Measurements from ENCODE around the gene HMGB4. TPM values are rescaled to one million over a fixed set of nuclear protein-coding genes. Genes with fewer than 3 reads are reported as not detected.

HMGB4 gene
- total RNA-seq, 1 donor from 2014 or later: not detected

DNA sequence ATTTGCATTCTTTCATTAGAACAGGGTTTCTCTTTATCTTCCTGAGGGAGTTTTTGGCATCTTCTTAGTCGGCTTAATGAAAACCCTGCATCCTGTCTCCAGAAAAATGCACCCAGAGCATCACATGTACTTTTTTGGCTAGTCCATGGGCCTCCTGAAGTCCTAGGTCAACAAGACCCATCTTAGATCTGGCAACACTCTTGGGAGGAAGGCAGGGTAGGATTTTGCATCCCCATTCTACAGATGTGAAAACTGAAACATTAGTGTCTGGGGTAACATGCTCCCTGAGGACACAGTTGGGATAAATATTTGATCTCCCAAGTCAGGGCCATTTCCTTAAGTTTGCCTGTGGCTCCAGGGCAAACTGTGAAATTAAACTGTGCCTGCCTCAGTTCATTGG, 40.0 kb upstream of the HMGB4 start:
- TF ChIP-seq, protein P1, sequence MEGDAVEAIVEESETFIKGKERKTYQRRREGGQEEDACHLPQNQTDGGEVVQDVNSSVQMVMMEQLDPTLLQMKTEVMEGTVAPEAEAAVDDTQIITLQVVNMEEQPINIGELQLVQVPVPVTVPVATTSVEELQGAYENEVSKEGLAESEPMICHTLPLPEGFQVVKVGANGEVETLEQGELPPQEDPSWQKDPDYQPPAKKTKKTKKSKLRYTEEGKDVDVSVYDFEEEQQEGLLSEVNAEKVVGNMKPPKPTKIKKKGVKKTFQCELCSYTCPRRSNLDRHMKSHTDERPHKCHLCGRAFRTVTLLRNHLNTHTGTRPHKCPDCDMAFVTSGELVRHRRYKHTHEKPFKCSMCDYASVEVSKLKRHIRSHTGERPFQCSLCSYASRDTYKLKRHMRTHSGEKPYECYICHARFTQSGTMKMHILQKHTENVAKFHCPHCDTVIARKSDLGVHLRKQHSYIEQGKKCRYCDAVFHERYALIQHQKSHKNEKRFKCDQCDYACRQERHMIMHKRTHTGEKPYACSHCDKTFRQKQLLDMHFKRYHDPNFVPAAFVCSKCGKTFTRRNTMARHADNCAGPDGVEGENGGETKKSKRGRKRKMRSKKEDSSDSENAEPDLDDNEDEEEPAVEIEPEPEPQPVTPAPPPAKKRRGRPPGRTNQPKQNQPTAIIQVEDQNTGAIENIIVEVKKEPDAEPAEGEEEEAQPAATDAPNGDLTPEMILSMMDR (IDR thresholded peaks at IDR 0.05; ENCODE audit: unreplicated experiment): no peak
- Mint-ChIP-seq H3K4me1 (ENCODE audit: unreplicated experiment) (peaks cover 15% of the 10 kb centered on the region), H3K9me3 (ENCODE audit: unreplicated experiment) (peaks cover 3% of the 10 kb centered on the region), H3K4me3 (ENCODE audit: unreplicated experiment) (no peak overlapping the region), H3K36me3 (ENCODE audit: low read depth, unreplicated experiment) (peaks cover 5% of the 10 kb centered on the region), H3K27ac (ENCODE audit: unreplicated experiment) (no peak overlapping the region), H3K27me3 (ENCODE audit: unreplicated experiment) (peaks cover 5% of the 10 kb centered on the region)
- DNase-seq (ENCODE audit: low spot score): no peak

DNA sequence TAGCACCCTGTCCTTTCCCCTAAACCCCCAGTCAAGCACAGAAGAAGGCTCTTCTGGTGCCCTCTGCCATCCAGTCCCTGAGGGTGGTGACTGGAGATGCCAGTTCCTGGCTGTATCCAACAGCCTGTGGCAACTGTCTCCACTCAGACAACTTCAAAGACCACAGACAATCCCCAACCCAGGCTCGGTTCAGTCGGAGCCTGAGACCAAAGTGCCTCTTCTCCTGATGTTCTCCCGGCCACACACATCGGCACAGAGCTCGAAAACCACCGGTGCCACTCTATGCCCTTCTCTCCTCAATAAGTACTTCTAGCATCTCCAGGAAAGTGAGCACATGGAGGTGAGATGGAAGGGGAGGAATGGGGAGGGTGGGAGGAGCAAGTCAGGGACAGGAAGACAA, 39.6 kb upstream of the HMGB4 start:
- Mint-ChIP-seq H3K36me3 (ENCODE audit: low read depth, unreplicated experiment) (peaks cover 5% of the 10 kb centered on the region), H3K4me3 (ENCODE audit: unreplicated experiment) (no peak overlapping the region), H3K27me3 (ENCODE audit: unreplicated experiment) (peaks cover 5% of the 10 kb centered on the region), H3K4me1 (ENCODE audit: unreplicated experiment) (peaks cover 15% of the 10 kb centered on the region), H3K9me3 (ENCODE audit: unreplicated experiment) (peaks cover 6% of the 10 kb centered on the region), H3K27ac (ENCODE audit: unreplicated experiment) (no peak overlapping the region)
- TF ChIP-seq, protein P1 (IDR thresholded peaks at IDR 0.05; ENCODE audit: unreplicated experiment): no peak
- DNase-seq (ENCODE audit: low spot score): no peak

DNA sequence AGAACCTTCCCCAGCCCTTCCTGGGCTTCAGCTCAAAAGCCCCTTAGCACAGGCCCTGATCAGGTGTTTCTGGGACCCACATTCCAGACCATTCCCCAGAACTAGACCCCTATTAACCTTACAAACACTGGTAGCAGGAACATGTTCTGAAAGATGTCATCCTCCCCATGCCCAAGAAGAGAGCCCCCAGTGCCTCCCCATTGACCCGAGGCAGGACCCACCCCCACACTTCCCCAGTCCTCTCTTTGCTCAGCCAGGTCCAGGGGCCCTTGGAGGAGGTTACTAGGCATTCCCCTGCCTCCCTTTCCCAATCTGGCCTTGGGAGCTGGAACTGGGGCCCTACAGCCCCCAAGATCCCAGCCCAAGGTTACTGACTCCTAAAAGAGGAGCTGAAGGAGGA, 38.9 kb upstream of the HMGB4 start:
- H3K27ac Mint-ChIP-seq (ENCODE audit: unreplicated experiment): no peak overlapping the region
- TF ChIP-seq, protein P1 (IDR thresholded peaks at IDR 0.05; ENCODE audit: unreplicated experiment): no peak
- H3K27me3 Mint-ChIP-seq (ENCODE audit: unreplicated experiment): peaks cover 5% of the 10 kb centered on the region
- DNase-seq (ENCODE audit: low spot score): no peak
- H3K4me1 Mint-ChIP-seq (ENCODE audit: unreplicated experiment): peaks cover 15% of the 10 kb centered on the region
- H3K9me3 Mint-ChIP-seq (ENCODE audit: unreplicated experiment): peaks cover 6% of the 10 kb centered on the region
- peaks cover 5% of the 10 kb centered on the region for H3K36me3 Mint-ChIP-seq (ENCODE audit: low read depth, unreplicated experiment)
- no peak overlapping the region for H3K4me3 Mint-ChIP-seq (ENCODE audit: unreplicated experiment)

DNA sequence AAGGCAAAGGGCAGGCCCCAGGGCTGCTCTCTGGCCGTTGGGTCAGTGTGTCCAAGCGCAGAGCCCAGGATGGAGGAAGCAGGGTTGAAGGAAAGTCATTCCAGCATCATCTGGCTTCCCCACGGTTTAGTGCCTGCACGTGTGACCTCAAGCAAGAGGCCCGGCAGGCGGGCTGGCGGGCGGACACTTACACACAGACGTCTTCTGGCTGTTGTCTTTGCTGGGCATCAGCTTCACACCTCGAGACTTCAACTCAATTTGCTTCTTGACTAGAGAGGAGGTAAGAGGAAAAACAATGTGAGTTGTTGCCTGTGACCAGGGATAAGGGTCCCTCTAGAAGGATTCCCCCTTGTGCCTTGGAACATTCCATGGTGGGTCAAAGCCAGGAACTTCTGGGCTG, 38.4 kb upstream of the HMGB4 start:
- no peak for DNase-seq (ENCODE audit: low spot score)
- Mint-ChIP-seq H3K36me3 (ENCODE audit: low read depth, unreplicated experiment) (peaks cover 5% of the 10 kb centered on the region), H3K27ac (ENCODE audit: unreplicated experiment) (no peak overlapping the region), H3K4me3 (ENCODE audit: unreplicated experiment) (no peak overlapping the region), H3K27me3 (ENCODE audit: unreplicated experiment) (peaks cover 2% of the 10 kb centered on the region), H3K4me1 (ENCODE audit: unreplicated experiment) (peaks cover 12% of the 10 kb centered on the region), H3K9me3 (ENCODE audit: unreplicated experiment) (peaks cover 6% of the 10 kb centered on the region)
- TF ChIP-seq, protein P1 (IDR thresholded peaks at IDR 0.05; ENCODE audit: unreplicated experiment): no peak

DNA sequence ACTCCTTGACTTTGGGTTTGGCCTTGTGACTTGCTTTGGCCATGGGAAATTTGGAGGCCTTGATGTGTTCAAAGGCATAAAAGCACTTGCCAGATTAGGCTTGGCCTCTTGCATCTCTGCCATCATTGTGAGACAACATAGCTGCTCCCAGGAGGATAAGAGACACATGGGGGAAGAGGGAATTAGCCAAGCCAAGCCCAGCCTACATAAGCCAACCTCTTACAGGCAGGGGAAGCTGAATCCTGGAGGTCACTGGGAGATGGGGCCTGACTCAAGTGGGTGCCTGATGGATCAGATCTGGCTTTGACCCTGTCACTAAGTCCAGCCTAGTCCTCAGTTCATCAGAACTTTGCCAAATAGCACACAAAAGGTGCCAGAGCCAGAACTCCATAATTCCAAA, 37.6 kb upstream of the HMGB4 start:
- H3K27me3 Mint-ChIP-seq (ENCODE audit: unreplicated experiment): peaks cover 2% of the 10 kb centered on the region
- H3K36me3 Mint-ChIP-seq (ENCODE audit: low read depth, unreplicated experiment): peaks cover 5% of the 10 kb centered on the region
- no peak overlapping the region for H3K4me3 Mint-ChIP-seq (ENCODE audit: unreplicated experiment)
- TF ChIP-seq, protein P1 (IDR thresholded peaks at IDR 0.05; ENCODE audit: unreplicated experiment): no peak
- no peak for DNase-seq (ENCODE audit: low spot score)
- H3K27ac Mint-ChIP-seq (ENCODE audit: unreplicated experiment): no peak overlapping the region
- H3K9me3 Mint-ChIP-seq (ENCODE audit: unreplicated experiment): peaks cover 6% of the 10 kb centered on the region
- H3K4me1 Mint-ChIP-seq (ENCODE audit: unreplicated experiment): peaks cover 12% of the 10 kb centered on the region

Data from endothelial cell (in vitro differentiated cells).